SK-N-SH (cell line): ENCODE data around the gene SRBD1. TPM values are rescaled to one million over a fixed set of nuclear protein-coding genes. Genes with fewer than 3 reads are reported as not detected.

Experiments used
- CTCF ChIA-PET: fragments of 300-600, 350-600 bp; formaldehyde crosslinking; extraction: SDS; loops from one replicate; lab custom pipeline; 2021; lab: Yijun Ruan, JAX
- POLR2A ChIA-PET: fragments of 350-600 bp; sonication (Branson Sonifier 250); formaldehyde crosslinking; extraction: SDS; loops from one replicate; lab custom pipeline; 2020; ENCODE audit warnings: antibody characterized with exemption, inconsistent platforms; lab: Yijun Ruan, JAX
- DNase-seq: peaks from one replicate; pipeline ENCODE4 v3.0.0; 2012
- H2AFZ ChIP-seq: fragments of 200-600 bp; sonication (generic); 2 replicates; pipeline ENCODE4 v1.8.1; 2016; ENCODE audit warnings: antibody characterized with exemption, mild to moderate bottlenecking, low read depth
- H3F3A ChIP-seq: fragments of 200-600 bp; sonication (generic); replicated peaks from 2 replicates; pipeline ENCODE3; 2016; ENCODE audit warnings: antibody characterized with exemption, mild to moderate bottlenecking; ENCODE audit not compliant: insufficient read depth
- H3K27ac ChIP-seq, 2 experiments: fragments of 200-500 bp in 1 of 2; fragments of 200-600 bp in 1 of 2; sonication (Bioruptor generic) in 1 of 2; sonication (generic), shearing (Covaris generic) in 1 of 2; 2 replicates each; pipeline versions ENCODE4 v1.5.1 to v1.6.1; 2014 to 2016; ENCODE audit warnings: low read depth in 2 of 2, inconsistent platforms in 1 of 2, low read length in 1 of 2, mild to moderate bottlenecking in 1 of 2, mixed read lengths in 1 of 2
- H3K27me3 ChIP-seq: fragments of 200-600 bp; sonication (generic), shearing (Covaris generic); 2 replicates; pipeline ENCODE4 v1.6.1; 2016; ENCODE audit warnings: mixed run types; ENCODE audit not compliant: insufficient read depth
- H3K36me3 ChIP-seq, 2 experiments: fragments of 200-500 bp in 1 of 2; fragments of 200-600 bp in 1 of 2; sonication (Bioruptor generic) in 1 of 2; sonication (generic) in 1 of 2; replicated peaks in 1 of 2; 2 replicates each; pipeline versions ENCODE3 to v1.5.1; 2014 to 2016; ENCODE audit warnings: low read length in 1 of 2, mild to moderate bottlenecking in 1 of 2; ENCODE audit not compliant: insufficient read depth in 2 of 2, control insufficient read depth in 1 of 2
- H3K4me1 ChIP-seq, 2 experiments: fragments of 200-500 bp in 1 of 2; fragments of 200-600 bp in 1 of 2; sonication (Bioruptor generic) in 1 of 2; sonication (generic), shearing (Covaris generic) in 1 of 2; 2 replicates each; pipeline versions ENCODE4 v1.5.1 to v1.6.1; 2014 to 2016; ENCODE audit warnings: low read depth in 1 of 2, low read length in 1 of 2, mixed run types in 1 of 2; ENCODE audit not compliant: insufficient read depth in 2 of 2, control insufficient read depth in 1 of 2
- H3K4me2 ChIP-seq: fragments of 200-600 bp; sonication (generic), shearing (Covaris generic); 2 replicates; pipeline ENCODE4 v1.6.1; 2017; ENCODE audit warnings: mixed run types
- H3K4me3 ChIP-seq, 2 experiments: fragments of 200-500 bp in 1 of 2; fragments of 200-600 bp in 1 of 2; sonication (Bioruptor generic) in 1 of 2; sonication (generic), shearing (Covaris generic) in 1 of 2; 2 replicates each; pipeline versions ENCODE4 v1.5.1 to v1.8.1; 2014 to 2016; ENCODE audit warnings: low read depth in 2 of 2, inconsistent platforms in 1 of 2, low read length in 1 of 2, mild to moderate bottlenecking in 1 of 2, mixed read lengths in 1 of 2, moderate library complexity in 1 of 2
- H3K79me2 ChIP-seq: fragments of 200-600 bp; sonication (generic); 2 replicates; pipeline ENCODE4 v1.8.1; 2017; ENCODE audit warnings: mild to moderate bottlenecking; ENCODE audit not compliant: insufficient read depth
- H3K9ac ChIP-seq: fragments of 200-600 bp; sonication (generic); 2 replicates; pipeline ENCODE4 v1.6.1; 2017; ENCODE audit warnings: mixed run types
- H3K9me2 ChIP-seq: fragments of 200-600 bp; sonication (generic); 2 replicates; pipeline ENCODE4 v1.6.1; 2017; ENCODE audit warnings: mixed run types
- H3K9me3 ChIP-seq: fragments of 200-600 bp; sonication (generic); 2 replicates; pipeline ENCODE4 v1.6.1; 2017; ENCODE audit warnings: mixed run types, mild to moderate bottlenecking, moderate library complexity
- H4K20me1 ChIP-seq: fragments of 200-600 bp; sonication (generic); 2 replicates; pipeline ENCODE4 v1.6.1; 2017; ENCODE audit warnings: mild to moderate bottlenecking, mixed run types; ENCODE audit not compliant: insufficient read depth
- EP300 ChIP-seq, 2 experiments: IDR thresholded peaks; 2 replicates each; pipeline versions ENCODE4 v1.4.0 to v1.6.1; 2012; ENCODE audit warnings: borderline replicate concordance in 1 of 2, low read depth in 1 of 2, low read length in 1 of 2
- EZH2phosphoT487 ChIP-seq: fragments of 200-600 bp; sonication (generic); IDR thresholded peaks from 2 replicates; pipeline ENCODE4 v1.6.1; 2017; ENCODE audit warnings: low read depth, mixed run types, mild to moderate bottlenecking, antibody characterized with exemption, moderate library complexity, borderline replicate concordance
- FOXJ3 ChIP-seq: sonication (generic); formaldehyde crosslinking; IDR thresholded peaks from 2 replicates; pipeline ENCODE4 v1.5.1; 2020; ENCODE audit warnings: mild to moderate bottlenecking, missing genetic modification reagents
- GABPA ChIP-seq: IDR thresholded peaks from 2 replicates; pipeline ENCODE4 v1.4.0; 2012; ENCODE audit warnings: low read depth, mild to moderate bottlenecking
- GATA2 ChIP-seq: sonication (generic); formaldehyde crosslinking; IDR thresholded peaks from 2 replicates; pipeline ENCODE4 v1.5.0; 2020; ENCODE audit warnings: mild to moderate bottlenecking, missing genetic modification reagents
- JUND ChIP-seq: IDR thresholded peaks from 2 replicates; pipeline ENCODE4 v1.4.0; 2012
- MXI1 ChIP-seq: IDR thresholded peaks from 2 replicates; pipeline ENCODE4 v1.6.1; 2012; ENCODE audit warnings: mild to moderate bottlenecking, low read depth, low read length, improper control_type of control experiment
- NRF1 ChIP-seq: IDR thresholded peaks from 2 replicates; pipeline ENCODE4 v1.6.1; 2012; ENCODE audit warnings: low read depth, mild to moderate bottlenecking, low read length
- POLR2AphosphoS5 ChIP-seq: IDR thresholded peaks from 2 replicates; pipeline ENCODE4 v1.6.1; 2012; ENCODE audit warnings: low read depth, low read length
- RFX5 ChIP-seq: IDR thresholded peaks from 2 replicates; pipeline ENCODE4 v1.6.1; 2012; ENCODE audit warnings: mild to moderate bottlenecking, improper control_type of control experiment, low read length
- SIN3A ChIP-seq: IDR thresholded peaks from 2 replicates; pipeline ENCODE4 v1.6.1; 2012; ENCODE audit warnings: low read depth, mild to moderate bottlenecking, low read length, moderate library complexity, borderline replicate concordance
- TAF1 ChIP-seq: IDR thresholded peaks from 2 replicates; pipeline ENCODE4 v1.6.1; 2012; ENCODE audit warnings: low read depth, mild to moderate bottlenecking, low read length, moderate library complexity, borderline replicate concordance
- TCF12 ChIP-seq: IDR thresholded peaks from 2 replicates; pipeline ENCODE4 v1.4.0; 2012
- YY1 ChIP-seq: IDR thresholded peaks from 2 replicates; pipeline ENCODE4 v1.4.0; 2012; ENCODE audit warnings: low read depth, mild to moderate bottlenecking
- WGBS: methylation state at CpG from one replicate; pipeline ENCODE4 v1.1.6; 2017; ENCODE audit warnings: low lambda C conversion rate; 5-methylcytosine and 5-hydroxymethylcytosine counted together
- polyA plus RNA-seq, 3 experiments: library from polyadenylated mRNA; depleted of rRNA; stranded (reverse); fragments of >200 nt; gene quantifications; 2 replicates each; pipeline ENCODE4 v1.2.3, GENCODE V29; 2012
- TF ChIP-seq, protein P1 (sequence below): fragments of 150-350 bp; IDR thresholded peaks from 2 replicates; pipeline ENCODE4 v1.6.1; 2016; ENCODE audit warnings: mild to moderate bottlenecking, low read depth, low read length
- TF ChIP-seq, protein P2 (sequence below): fragments of 200-600 bp; sonication (generic); IDR thresholded peaks from 2 replicates; pipeline ENCODE4 v1.6.1; 2017; ENCODE audit warnings: antibody characterized with exemption, mild to moderate bottlenecking, moderate library complexity
- TF ChIP-seq, protein P3 (sequence below): IDR thresholded peaks from 2 replicates; pipeline ENCODE4; 2012
- TF ChIP-seq, protein P4 (sequence below): IDR thresholded peaks from 2 replicates; pipeline ENCODE4 v1.4.0; 2012; ENCODE audit warnings: low read depth
- TF ChIP-seq, protein P5 (sequence below): IDR thresholded peaks from 2 replicates; pipeline ENCODE4 v1.6.1; 2012; ENCODE audit warnings: mild to moderate bottlenecking, low read depth, low read length, moderate library complexity
- TF ChIP-seq, protein P6 (sequence below): fragments of 150-350 bp; IDR thresholded peaks from 2 replicates; pipeline ENCODE4 v1.6.1; 2017; ENCODE audit warnings: antibody characterized with exemption, low read length, low read depth, borderline replicate concordance

Gene SRBD1
- polyA plus RNA-seq, 1 of the 3 experiments (the other 2 are of a cell fraction) = 3.2 TPM

DNA sequence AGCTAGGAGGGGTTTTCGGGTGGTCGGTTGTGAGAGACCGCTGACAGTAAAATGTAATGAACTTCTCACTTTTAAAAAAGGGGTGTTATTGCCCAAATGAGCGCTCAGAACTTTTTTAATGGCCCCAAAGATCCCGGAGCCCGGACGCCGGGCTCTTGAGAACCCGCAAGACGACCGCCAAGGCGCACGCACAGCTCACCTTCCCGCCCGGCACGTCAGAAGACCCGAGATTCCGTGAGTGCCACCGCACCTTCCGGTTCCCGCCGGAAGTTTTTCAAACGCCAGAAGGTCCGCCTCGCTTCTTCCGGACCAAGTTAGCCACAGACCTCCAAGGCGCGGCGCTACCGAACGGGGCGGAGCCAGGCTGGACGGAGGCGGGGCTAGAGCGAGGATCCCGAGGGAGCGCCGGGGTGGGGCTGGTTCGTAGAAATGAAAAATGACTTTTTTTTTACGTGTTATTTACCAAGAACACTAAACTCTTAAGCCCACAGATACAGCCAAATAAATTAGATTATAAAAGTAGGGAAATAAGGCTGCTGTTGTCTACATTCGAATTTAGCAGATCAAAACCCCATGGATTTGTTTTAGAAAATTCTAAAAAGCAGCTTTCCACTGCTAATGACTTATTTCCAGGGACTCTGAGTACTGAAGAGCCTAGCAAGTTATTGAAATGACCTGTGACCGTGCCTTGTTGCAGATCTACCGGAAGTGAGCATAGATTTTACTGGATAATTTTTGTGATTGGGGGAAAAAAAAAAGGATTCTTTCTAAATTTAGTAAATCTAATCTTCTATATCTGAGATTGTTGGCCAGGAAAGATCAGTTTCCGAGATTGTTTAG lies at the start of gene SRBD1 (continued):
- TF ChIP-seq, protein P1, sequence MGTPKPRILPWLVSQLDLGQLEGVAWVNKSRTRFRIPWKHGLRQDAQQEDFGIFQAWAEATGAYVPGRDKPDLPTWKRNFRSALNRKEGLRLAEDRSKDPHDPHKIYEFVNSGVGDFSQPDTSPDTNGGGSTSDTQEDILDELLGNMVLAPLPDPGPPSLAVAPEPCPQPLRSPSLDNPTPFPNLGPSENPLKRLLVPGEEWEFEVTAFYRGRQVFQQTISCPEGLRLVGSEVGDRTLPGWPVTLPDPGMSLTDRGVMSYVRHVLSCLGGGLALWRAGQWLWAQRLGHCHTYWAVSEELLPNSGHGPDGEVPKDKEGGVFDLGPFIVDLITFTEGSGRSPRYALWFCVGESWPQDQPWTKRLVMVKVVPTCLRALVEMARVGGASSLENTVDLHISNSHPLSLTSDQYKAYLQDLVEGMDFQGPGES = no peak
- TF ChIP-seq EP300 (IDR thresholded peaks at IDR 0.05; ENCODE audit: borderline replicate concordance in 1 of 2, low read depth in 1 of 2, low read length in 1 of 2) = no peak
- no peak for TF ChIP-seq EZH2phosphoT487
- no peak for TF ChIP-seq TCF12
- no peak for TF ChIP-seq GATA2 (CRISPR knock-in tag)
- TF ChIP-seq, protein P2, sequence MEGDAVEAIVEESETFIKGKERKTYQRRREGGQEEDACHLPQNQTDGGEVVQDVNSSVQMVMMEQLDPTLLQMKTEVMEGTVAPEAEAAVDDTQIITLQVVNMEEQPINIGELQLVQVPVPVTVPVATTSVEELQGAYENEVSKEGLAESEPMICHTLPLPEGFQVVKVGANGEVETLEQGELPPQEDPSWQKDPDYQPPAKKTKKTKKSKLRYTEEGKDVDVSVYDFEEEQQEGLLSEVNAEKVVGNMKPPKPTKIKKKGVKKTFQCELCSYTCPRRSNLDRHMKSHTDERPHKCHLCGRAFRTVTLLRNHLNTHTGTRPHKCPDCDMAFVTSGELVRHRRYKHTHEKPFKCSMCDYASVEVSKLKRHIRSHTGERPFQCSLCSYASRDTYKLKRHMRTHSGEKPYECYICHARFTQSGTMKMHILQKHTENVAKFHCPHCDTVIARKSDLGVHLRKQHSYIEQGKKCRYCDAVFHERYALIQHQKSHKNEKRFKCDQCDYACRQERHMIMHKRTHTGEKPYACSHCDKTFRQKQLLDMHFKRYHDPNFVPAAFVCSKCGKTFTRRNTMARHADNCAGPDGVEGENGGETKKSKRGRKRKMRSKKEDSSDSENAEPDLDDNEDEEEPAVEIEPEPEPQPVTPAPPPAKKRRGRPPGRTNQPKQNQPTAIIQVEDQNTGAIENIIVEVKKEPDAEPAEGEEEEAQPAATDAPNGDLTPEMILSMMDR = no peak
- TF ChIP-seq FOXJ3 (CRISPR knock-in tag) = no peak
- TF ChIP-seq, protein P3, sequence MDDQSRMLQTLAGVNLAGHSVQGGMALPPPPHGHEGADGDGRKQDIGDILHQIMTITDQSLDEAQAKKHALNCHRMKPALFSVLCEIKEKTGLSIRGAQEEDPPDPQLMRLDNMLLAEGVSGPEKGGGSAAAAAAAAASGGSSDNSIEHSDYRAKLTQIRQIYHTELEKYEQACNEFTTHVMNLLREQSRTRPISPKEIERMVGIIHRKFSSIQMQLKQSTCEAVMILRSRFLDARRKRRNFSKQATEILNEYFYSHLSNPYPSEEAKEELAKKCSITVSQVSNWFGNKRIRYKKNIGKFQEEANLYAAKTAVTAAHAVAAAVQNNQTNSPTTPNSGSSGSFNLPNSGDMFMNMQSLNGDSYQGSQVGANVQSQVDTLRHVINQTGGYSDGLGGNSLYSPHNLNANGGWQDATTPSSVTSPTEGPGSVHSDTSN = peak; percentile 34

DNA sequence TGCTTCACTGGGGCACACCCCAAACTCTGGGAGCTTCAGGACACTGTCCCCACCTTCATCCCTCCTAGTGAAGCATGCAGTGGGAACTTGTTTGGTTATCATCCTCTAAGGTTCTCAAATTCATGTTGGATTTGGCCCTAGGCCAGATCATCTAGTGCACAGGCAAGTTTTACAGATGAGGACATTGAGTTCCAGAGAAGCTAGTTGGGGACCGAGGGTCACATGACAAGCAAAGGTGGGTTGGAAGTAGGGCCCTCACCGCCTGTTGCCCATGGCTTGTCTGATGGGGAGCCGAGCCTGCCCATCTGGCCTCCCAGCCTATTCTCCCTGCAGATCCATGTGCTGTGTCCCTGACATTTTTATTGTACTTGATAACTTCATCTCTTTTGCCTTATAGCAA lies 43.2 kb upstream of the SRBD1 start:
- no peak for DNase-seq
- 0 out of 2 replicates have a peak overlapping the region, but pooled peaks have one; percentile 87 for H3K4me2 ChIP-seq
- H3F3A ChIP-seq = no peaks in the 10 kb centered on the region
- CTCF ChIA-PET = interaction anchor here (0.6 to 5.2 kb wide), 16 partner anchors 11 to 283 kb away, joined by 3 to 25 read pairs (median 4); no protein-coding TSS in a partner anchor
- no peak overlapping the region for H3K4me3 ChIP-seq
- no peak overlapping the region for H3K9ac ChIP-seq
- no peaks in the 10 kb centered on the region for H4K20me1 ChIP-seq
- no peaks in the 10 kb centered on the region for H3K9me2 ChIP-seq
- H2AFZ ChIP-seq = no peak overlapping the region
- H3K27me3 ChIP-seq = no peaks in the 10 kb centered on the region
- no peaks in the 10 kb centered on the region for H3K9me3 ChIP-seq
- POLR2A ChIA-PET = interaction anchor here (0.6 to 1.0 kb wide), 3 partner anchors 34 to 169 kb away, joined by 3 to 4 read pairs (median 3); no protein-coding TSS in a partner anchor
- peaks cover 0 to 30% of the 10 kb centered on the region in 2 experiments; a peak in 2 of 4 replicates for H3K4me1 ChIP-seq
- 96% methylated on average over 3 of the region's 3 CpGs for WGBS
- H3K27ac ChIP-seq = no peak overlapping the region
- H3K36me3 ChIP-seq = no peaks in the 10 kb centered on the region
- H3K79me2 ChIP-seq = peaks cover 50% of the 10 kb centered on the region
- TF ChIP-seq SIN3A (no peak), POLR2AphosphoS5 (no peak), FOXJ3 (CRISPR knock-in tag) (no peak), JUND (no peak), MXI1 (no peak), GABPA (no peak), YY1 (no peak), RFX5 (no peak), TAF1 (no peak), NRF1 (no peak)
- TF ChIP-seq, protein P4, sequence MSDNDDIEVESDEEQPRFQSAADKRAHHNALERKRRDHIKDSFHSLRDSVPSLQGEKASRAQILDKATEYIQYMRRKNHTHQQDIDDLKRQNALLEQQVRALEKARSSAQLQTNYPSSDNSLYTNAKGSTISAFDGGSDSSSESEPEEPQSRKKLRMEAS = no peak
- TF ChIP-seq, protein P5, sequence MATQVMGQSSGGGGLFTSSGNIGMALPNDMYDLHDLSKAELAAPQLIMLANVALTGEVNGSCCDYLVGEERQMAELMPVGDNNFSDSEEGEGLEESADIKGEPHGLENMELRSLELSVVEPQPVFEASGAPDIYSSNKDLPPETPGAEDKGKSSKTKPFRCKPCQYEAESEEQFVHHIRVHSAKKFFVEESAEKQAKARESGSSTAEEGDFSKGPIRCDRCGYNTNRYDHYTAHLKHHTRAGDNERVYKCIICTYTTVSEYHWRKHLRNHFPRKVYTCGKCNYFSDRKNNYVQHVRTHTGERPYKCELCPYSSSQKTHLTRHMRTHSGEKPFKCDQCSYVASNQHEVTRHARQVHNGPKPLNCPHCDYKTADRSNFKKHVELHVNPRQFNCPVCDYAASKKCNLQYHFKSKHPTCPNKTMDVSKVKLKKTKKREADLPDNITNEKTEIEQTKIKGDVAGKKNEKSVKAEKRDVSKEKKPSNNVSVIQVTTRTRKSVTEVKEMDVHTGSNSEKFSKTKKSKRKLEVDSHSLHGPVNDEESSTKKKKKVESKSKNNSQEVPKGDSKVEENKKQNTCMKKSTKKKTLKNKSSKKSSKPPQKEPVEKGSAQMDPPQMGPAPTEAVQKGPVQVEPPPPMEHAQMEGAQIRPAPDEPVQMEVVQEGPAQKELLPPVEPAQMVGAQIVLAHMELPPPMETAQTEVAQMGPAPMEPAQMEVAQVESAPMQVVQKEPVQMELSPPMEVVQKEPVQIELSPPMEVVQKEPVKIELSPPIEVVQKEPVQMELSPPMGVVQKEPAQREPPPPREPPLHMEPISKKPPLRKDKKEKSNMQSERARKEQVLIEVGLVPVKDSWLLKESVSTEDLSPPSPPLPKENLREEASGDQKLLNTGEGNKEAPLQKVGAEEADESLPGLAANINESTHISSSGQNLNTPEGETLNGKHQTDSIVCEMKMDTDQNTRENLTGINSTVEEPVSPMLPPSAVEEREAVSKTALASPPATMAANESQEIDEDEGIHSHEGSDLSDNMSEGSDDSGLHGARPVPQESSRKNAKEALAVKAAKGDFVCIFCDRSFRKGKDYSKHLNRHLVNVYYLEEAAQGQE = no peak
- TF ChIP-seq, protein P6, sequence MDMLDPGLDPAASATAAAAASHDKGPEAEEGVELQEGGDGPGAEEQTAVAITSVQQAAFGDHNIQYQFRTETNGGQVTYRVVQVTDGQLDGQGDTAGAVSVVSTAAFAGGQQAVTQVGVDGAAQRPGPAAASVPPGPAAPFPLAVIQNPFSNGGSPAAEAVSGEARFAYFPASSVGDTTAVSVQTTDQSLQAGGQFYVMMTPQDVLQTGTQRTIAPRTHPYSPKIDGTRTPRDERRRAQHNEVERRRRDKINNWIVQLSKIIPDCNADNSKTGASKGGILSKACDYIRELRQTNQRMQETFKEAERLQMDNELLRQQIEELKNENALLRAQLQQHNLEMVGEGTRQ = no peak
